GM23248 (cell line): Measurements from ENCODE around the gene TNFRSF8. TPM values are rescaled to one million over a fixed set of nuclear protein-coding genes. Genes with fewer than 3 reads are reported as not detected.
A peak's percentile ranks its signal among the peaks of the same experiment; 100 is the strongest.

ENCODE experiments used
- DNase-seq: peaks from one replicate; pipeline ENCODE4 v3.0.0-alpha.2; 2015
- H2AFZ ChIP-seq: fragments of 200-600 bp; sonication (generic); 2 replicates; pipeline ENCODE4 v1.6.1; 2016; ENCODE audit warnings: antibody characterized with exemption
- H3F3A ChIP-seq: fragments of 200-600 bp; sonication (generic); 2 replicates; pipeline ENCODE4 v1.6.1; 2016; ENCODE audit warnings: mild to moderate bottlenecking, antibody characterized with exemption, mixed run types; ENCODE audit not compliant: insufficient read depth
- H3K27ac ChIP-seq: fragments of 200-600 bp; sonication (generic); 2 replicates; pipeline ENCODE4 v1.5.1; 2016; ENCODE audit warnings: mild to moderate bottlenecking
- H3K27me3 ChIP-seq: fragments of 200-600 bp; sonication (generic); replicated peaks from 2 replicates; pipeline ENCODE4 v1.6.1; 2016; ENCODE audit warnings: mild to moderate bottlenecking; ENCODE audit not compliant: insufficient read depth
- H3K36me3 ChIP-seq: fragments of 200-600 bp; sonication (generic); 2 replicates; pipeline ENCODE4 v1.6.1; 2016; ENCODE audit warnings: low read depth, mild to moderate bottlenecking
- H3K4me1 ChIP-seq: fragments of 200-600 bp; sonication (generic); 2 replicates; pipeline ENCODE4 v1.6.1; 2016; ENCODE audit warnings: mild to moderate bottlenecking; ENCODE audit not compliant: insufficient read depth
- H3K4me2 ChIP-seq: fragments of 200-600 bp; sonication (generic); one replicate; pipeline ENCODE4 v1.6.1; 2016; ENCODE audit warnings: mild to moderate bottlenecking; ENCODE audit not compliant: unreplicated experiment
- H3K4me3 ChIP-seq: fragments of 200-600 bp; sonication (generic); 2 replicates; pipeline ENCODE4 v1.5.1; 2016; ENCODE audit warnings: mild to moderate bottlenecking
- H3K79me2 ChIP-seq: fragments of 200-600 bp; sonication (generic); 2 replicates; pipeline ENCODE4 v1.6.1; 2016; ENCODE audit warnings: mild to moderate bottlenecking; ENCODE audit not compliant: insufficient read depth
- H3K9ac ChIP-seq: fragments of 200-600 bp; sonication (generic); 2 replicates; pipeline ENCODE4 v1.6.1; 2016; ENCODE audit warnings: mild to moderate bottlenecking
- H3K9me2 ChIP-seq: fragments of 200-600 bp; sonication (generic); 2 replicates; pipeline ENCODE4 v1.6.1; 2016; ENCODE audit warnings: mixed run types, mild to moderate bottlenecking, moderate library complexity; ENCODE audit not compliant: insufficient read depth
- H3K9me3 ChIP-seq: fragments of 200-600 bp; sonication (generic); one replicate; pipeline ENCODE4 v1.6.1; 2017; ENCODE audit warnings: low read depth
- H4K20me1 ChIP-seq: fragments of 200-600 bp; sonication (generic); 2 replicates; pipeline ENCODE4 v1.6.0; 2016; ENCODE audit not compliant: insufficient read depth
- EZH2 ChIP-seq: fragments of 200-600 bp; sonication (generic); IDR thresholded peaks from 2 replicates; pipeline ENCODE4 v1.6.1; 2018; ENCODE audit warnings: antibody characterized with exemption, mild to moderate bottlenecking; ENCODE audit not compliant: insufficient read depth, poor library complexity, severe bottlenecking
- EZH2phosphoT487 ChIP-seq: fragments of 200-600 bp; sonication (generic); IDR thresholded peaks from 2 replicates; pipeline ENCODE4 v1.6.1; 2018; ENCODE audit warnings: antibody characterized with exemption, moderate library complexity, mild to moderate bottlenecking, low read depth; ENCODE audit not compliant: insufficient read depth
- WGBS, 2 experiments: methylation state at CpG; one replicate each; pipeline ENCODE4 v1.1.6; 2015 to 2017; ENCODE audit warnings: low lambda C conversion rate in 2 of 2, low coverage in 1 of 2; ENCODE audit errors: missing lambda C conversion rate in 2 of 2; 5-methylcytosine and 5-hydroxymethylcytosine counted together
- in situ Hi-C: fragments of 300-500 bp; cut with MboI; formaldehyde crosslinking; loops from 2 replicates; pipeline ENCODE4 v1.15.0; 2020
- polyA plus RNA-seq: library from polyadenylated mRNA; unstranded; fragments of >200 nt; fragmentation: Nextera tagmentation; extraction: Ambion mirVana; gene quantifications from 2 replicates; pipeline ENCODE4 v1.2.1, GENCODE V29; 2016
- total RNA-seq: library from RNA; depleted of rRNA; stranded (reverse); fragments of >200 nt; shearing (Covaris generic); gene quantifications from 2 replicates; pipeline ENCODE4 v1.2.3, GENCODE V29; 2014

TNFRSF8 gene
- total and polyA plus RNA-seq, 2 experiments from 2014 or later, result 0.23 TPM; not detected in 1

- Histone ChIP-seq H2AFZ (no peak overlapping the region), H3K4me1 (peaks cover 27% of the 10 kb centered on the region), H3K27me3 (no peaks in the 10 kb centered on the region), H3K9ac (no peak overlapping the region), H3K27ac (no peak overlapping the region), H3K79me2 (no peaks in the 10 kb centered on the region), H3K9me2 (no peaks in the 10 kb centered on the region), H3K9me3 (no peaks in the 10 kb centered on the region), H3K4me2 (no peak overlapping the region), H3F3A (peaks cover 15% of the 10 kb centered on the region), H3K4me3 (no peak overlapping the region), H4K20me1 (no peaks in the 10 kb centered on the region), H3K36me3 (no peaks in the 10 kb centered on the region)
- DNase-seq, result no peak
- no peak for TF ChIP-seq EZH2phosphoT487
- TF ChIP-seq EZH2, result no peak
- in situ Hi-C loops, result no loop called here
- 61 to 71% methylated on average over 3 of the region's 3 CpGs for WGBS, 2 experiments
Observed at GRCh38 chr1:12071892-12072291, 8.8 kb downstream of the TNFRSF8 start.

- no peak for DNase-seq
- peaks cover 22% of the 10 kb centered on the region for H3K4me1 ChIP-seq
- no peak overlapping the region for H3K9ac ChIP-seq
- WGBS, 2 experiments, result 74 to 75% methylated on average over 8 of the region's 8 CpGs
- no peaks in the 10 kb centered on the region for H3K27me3 ChIP-seq
- TF ChIP-seq EZH2phosphoT487, result no peak
- no peak for TF ChIP-seq EZH2
- no peak overlapping the region for H3K4me2 ChIP-seq
- peaks cover 9% of the 10 kb centered on the region for H3F3A ChIP-seq
- H3K9me3 ChIP-seq, result no peaks in the 10 kb centered on the region
- H3K9me2 ChIP-seq, result no peaks in the 10 kb centered on the region
- in situ Hi-C loops, result no loop called here
- no peaks in the 10 kb centered on the region for H4K20me1 ChIP-seq
- H2AFZ ChIP-seq, result no peak overlapping the region
- no peak overlapping the region for H3K4me3 ChIP-seq
- H3K27ac ChIP-seq, result no peak overlapping the region
- H3K79me2 ChIP-seq, result no peaks in the 10 kb centered on the region
- H3K36me3 ChIP-seq, result no peaks in the 10 kb centered on the region
Observed at GRCh38 chr1:12072741-12073140, 9.6 kb downstream of the TNFRSF8 start.

GRCh38 chr1:12073796-12074195 lies 10.7 kb downstream of the TNFRSF8 start:
- TF ChIP-seq EZH2phosphoT487 (no peak), EZH2 (no peak)
- Histone ChIP-seq H3K4me3 (no peak overlapping the region), H2AFZ (no peak overlapping the region), H3K9me3 (no peaks in the 10 kb centered on the region), H3K36me3 (no peaks in the 10 kb centered on the region), H3K4me2 (no peak overlapping the region), H3K4me1 (peaks cover 13% of the 10 kb centered on the region; the same call in 1 of the 2 replicates), H4K20me1 (no peaks in the 10 kb centered on the region), H3K27ac (no peak overlapping the region), H3F3A (peaks cover under 1% of the 10 kb centered on the region), H3K79me2 (no peaks in the 10 kb centered on the region), H3K9me2 (no peaks in the 10 kb centered on the region), H3K9ac (no peak overlapping the region), H3K27me3 (no peaks in the 10 kb centered on the region)
- 89 to 93% methylated on average over 15 of the region's 15 CpGs for WGBS, 2 experiments
- in situ Hi-C loops, result no loop called here
- DNase-seq, result no peak

GRCh38 chr1:12075195-12076114 lies 12.4 kb downstream of the TNFRSF8 start:
- Histone ChIP-seq H2AFZ (peak overlapping the region; percentile 18; the same call in 1 of the 2 replicates), H3K27me3 (no peaks in the 10 kb centered on the region), H3F3A (no peaks in the 10 kb centered on the region), H3K27ac (peak overlapping the region; percentile 17; the same call in 1 of the 2 replicates), H3K36me3 (no peaks in the 10 kb centered on the region), H3K4me2 (peak overlapping the region; percentile 5), H3K4me3 (no peak overlapping the region), H3K9me2 (no peaks in the 10 kb centered on the region), H3K9me3 (no peaks in the 10 kb centered on the region), H3K79me2 (no peaks in the 10 kb centered on the region), H4K20me1 (no peaks in the 10 kb centered on the region), H3K4me1 (peaks cover 13% of the 10 kb centered on the region; the same call in 1 of the 2 replicates), H3K9ac (no peak overlapping the region)
- peak; percentile 64 for DNase-seq
- TF ChIP-seq EZH2 (no peak), EZH2phosphoT487 (no peak)
- WGBS, 2 experiments, result 56 to 57% methylated on average over 19 of the region's 19 CpGs
- in situ Hi-C loops, result no loop called here
